Adrenal gland (tissue), 12 donors: ENCODE results near the gene HCFC1. TPM values are rescaled to one million over a fixed set of nuclear protein-coding genes. Genes with fewer than 3 reads are reported as not detected.

Experiments used
- DNase-seq, 7 donors: peaks; one replicate each; pipeline ENCODE4 v3.0.0-alpha.2; 2019 to 2020
- H3K27ac ChIP-seq, 5 donors: fragments of 200-600 bp; sonication (generic) in 4 of 5; 1 replicate in 3 of 5; 2 replicates in 2 of 5; pipeline versions ENCODE4 v1.5.1 to v1.8.0; 2016 to 2020; ENCODE audit warnings: mild to moderate bottlenecking in 1 of 5
- H3K27me3 ChIP-seq: fragments of 200-600 bp; 2 replicates; pipeline ENCODE4 v1.8.0; 2021
- H3K36me3 ChIP-seq, 2 donors: fragments of 200-600 bp; replicated peaks in 1 of 2; 1 replicate in 1 of 2; 2 replicates in 1 of 2; pipeline versions ENCODE4 v1.5.1 to v1.8.0; 2018 to 2022
- H3K4me1 ChIP-seq, 2 donors: fragments of 200-600 bp; replicated peaks in 1 of 2; 1 replicate in 1 of 2; 2 replicates in 1 of 2; pipeline versions ENCODE4 v1.5.1 to v1.8.0; 2018 to 2021
- H3K4me3 ChIP-seq, 4 donors: fragments of 200-600 bp; sonication (generic) in 3 of 4; one replicate each; pipeline ENCODE4 v1.5.1; 2016 to 2018
- H3K9me3 ChIP-seq, 3 donors: fragments of 200-600 bp; sonication (generic) in 1 of 3; replicated peaks in 1 of 3; 1 replicate in 2 of 3; 2 replicates in 1 of 3; pipeline versions ENCODE4 v1.5.1 to v1.8.0; 2016 to 2021
- CTCF ChIP-seq, 6 experiments: fragments of 450-650 bp in 4 of 6; fragments of 200-600 bp in 2 of 6; sonication (generic) in 1 of 6; IDR thresholded peaks; 1 replicate in 5 of 6; 2 replicates in 1 of 6; pipeline versions ENCODE4 v1.5.1 to v1.8.0; 2016 to 2021; ENCODE audit warnings: antibody characterized with exemption in 6 of 6, mild to moderate bottlenecking in 2 of 6, moderate library complexity in 1 of 6
- POLR2A ChIP-seq, 2 donors: fragments of 450-650 bp; IDR thresholded peaks; one replicate each; pipeline ENCODE4 v1.6.1; 2017; ENCODE audit warnings: antibody characterized with exemption in 2 of 2, mild to moderate bottlenecking in 2 of 2, moderate library complexity in 1 of 2
- WGBS, 4 donors: extraction: QIAGEN DNeasy Blood & Tissue Kit in 2 of 4; methylation state at CpG; one replicate each; pipeline versions ENCODE4 v1.1.5 to v1.1.7; 2013 to 2017; 5-methylcytosine and 5-hydroxymethylcytosine counted together
- intact Hi-C, 2 donors: fragments of 100-400 bp; cut with DNase I; formaldehyde crosslinking; loops; one replicate each; pipeline versions ENCODE4 v1.14.1 to v1.15.0; 2022 to 2023
- polyA plus RNA-seq, 3 donors: library from polyadenylated mRNA; stranded (reverse); fragments of 200-250 nt in 2 of 3; fragments of 350-450 nt in 1 of 3; fragmentation: Illumina TruSeq in 1 of 3; extraction: RNeasy Lipid Tissue Mini Kit (QIAGEN cat#74804) in 1 of 3; gene quantifications; one replicate each; pipeline ENCODE4 v1.2.3, GENCODE V29; 2013 to 2014
- total RNA-seq, 9 donors: library from RNA; depleted of rRNA in 4 of 9; stranded (reverse); fragments of >200 nt in 4 of 9; fragments of 120-200 nt in 1 of 9; fragmentation: NEBNext Ultra II Directional in 1 of 9; extraction: Animal tissue kit (Norgen Biotek cat#: 25700) in 1 of 9; gene quantifications; one replicate each; pipeline versions ENCODE4 v1.1.0 to v1.2.4, GENCODE V29; 2013 to 2023
- donor health status: healthy with polysubstance abuse.
- donor health status: Bipolar disorder and iron deficiency.
- donor health status: DM: yes; HTN: yes; CAD: no.
- donor health status: DM: no; HTN: no; CAD: no.
- donor health status: DM: no; HTN: no; CAD: no.
- donor health status: DM: yes; HTN: yes; CAD: no.

HCFC1 gene
- total and polyA plus RNA-seq, 12 donors, result 9.2 to 77.1 (median 54.0) TPM

GRCh38 chrX:153917869-153918268, 53.7 kb downstream of the HCFC1 start:
- Histone ChIP-seq H3K36me3 (no peaks in the 10 kb centered on the region), H3K4me1 (peaks cover 0 to 5% of the 10 kb centered on the region in 2 donors), H3K27me3 (peaks cover 5% of the 10 kb centered on the region), H3K4me3 (no peak overlapping the region), H3K27ac (no peak overlapping the region), H3K9me3 (no peaks in the 10 kb centered on the region)
- DNase-seq, result no peak
- 79 to 92% (median 88%) methylated on average over 5 to 6 of the region's 6 CpGs for WGBS, 4 donors
- intact Hi-C loops, result no loop called here
- TF ChIP-seq POLR2A (IDR thresholded peaks at IDR 0.05) (no peak), CTCF (IDR thresholded peaks at IDR 0.05) (no peak)

- Histone ChIP-seq H3K27me3 (peaks cover 8% of the 10 kb centered on the region), H3K36me3 (no peaks in the 10 kb centered on the region), H3K4me3 (no peak overlapping the region), H3K9me3 (no peaks in the 10 kb centered on the region), H3K27ac (no peak overlapping the region), H3K4me1 (no peaks in the 10 kb centered on the region)
- no peak for DNase-seq
- intact Hi-C loops, result no loop called here
- no peak for TF ChIP-seq POLR2A (IDR thresholded peaks at IDR 0.05)
- TF ChIP-seq CTCF (IDR thresholded peaks at IDR 0.05), result no peak
- WGBS, 4 donors, result 87 to 92% (median 91%) methylated on average over 12 to 17 of the region's 17 CpGs
These were observed 57.9 kb downstream of the HCFC1 start for GRCh38 chrX:153913701-153914100.

- Histone ChIP-seq H3K4me1 (no peaks in the 10 kb centered on the region), H3K36me3 (no peaks in the 10 kb centered on the region), H3K27me3 (peaks cover 8% of the 10 kb centered on the region), H3K4me3 (no peak overlapping the region), H3K9me3 (no peaks in the 10 kb centered on the region), H3K27ac (no peak overlapping the region)
- intact Hi-C loops, result no loop called here
- no peak for DNase-seq
- whole genome bisulfite sequencing, 4 donors, result 75 to 86% (median 80%) methylated on average over 1 to 17 of the region's 17 CpGs; no CpG with 5 or more reads in 1 of the 4 donors
- TF ChIP-seq POLR2A (IDR thresholded peaks at IDR 0.05), result no peak
- no peak for TF ChIP-seq CTCF (IDR thresholded peaks at IDR 0.05)
These were observed 58.4 kb downstream of the HCFC1 start for GRCh38 chrX:153913211-153913610.

- H3K27me3 ChIP-seq, result peaks cover 10% of the 10 kb centered on the region
- H3K36me3 ChIP-seq, result no peaks in the 10 kb centered on the region
- intact Hi-C loops, result no loop called here
- no peak overlapping the region for H3K4me3 ChIP-seq
- 82 to 86% (median 85%) methylated on average over 6 of the region's 6 CpGs for WGBS, 4 donors
- no peak overlapping the region for H3K27ac ChIP-seq
- TF ChIP-seq CTCF (IDR thresholded peaks at IDR 0.05), result no peak
- TF ChIP-seq POLR2A (IDR thresholded peaks at IDR 0.05), result no peak
- H3K9me3 ChIP-seq, result no peaks in the 10 kb centered on the region
- DNase-seq, result no peak
- no peaks in the 10 kb centered on the region for H3K4me1 ChIP-seq
These were observed 59.8 kb downstream of the HCFC1 start for GRCh38 chrX:153911798-153912197.
